Activated naive CD8-positive, alpha-beta T cell treated with anti-CD3 and anti-CD28 coated beads for 36 hours (primary cell): ENCODE results near the gene CPN1. TPM values are rescaled to one million over a fixed set of nuclear protein-coding genes. Genes with fewer than 3 reads are reported as not detected.
"Not testable (repeated sequence)": the region's sequence is repeated elsewhere in the genome, so short reads cannot be mapped to it uniquely, and the experiment has no call there.

Source experiments
- DNase-seq: peaks from one replicate; pipeline ENCODE4 v3.0.0; 2021
- H3K27ac Mint-ChIP-seq: one replicate; pipeline ENCODE4 v1.8.0; 2022; ENCODE audit warnings: mild to moderate bottlenecking, moderate library complexity, mixed read lengths
- H3K27me3 Mint-ChIP-seq: one replicate; pipeline ENCODE4 v1.8.0; 2022; ENCODE audit warnings: mild to moderate bottlenecking, mixed read lengths
- H3K36me3 Mint-ChIP-seq: one replicate; pipeline ENCODE4 v1.8.0; 2021; ENCODE audit warnings: mild to moderate bottlenecking, mixed read lengths
- H3K4me1 Mint-ChIP-seq: one replicate; pipeline ENCODE4 v1.8.0; 2021; ENCODE audit warnings: mixed read lengths
- H3K4me3 Mint-ChIP-seq: one replicate; pipeline ENCODE4 v1.8.0; 2022; ENCODE audit warnings: mild to moderate bottlenecking, moderate library complexity, mixed read lengths
- H3K9me3 Mint-ChIP-seq: one replicate; pipeline ENCODE4 v1.8.0; 2022; ENCODE audit warnings: mixed read lengths
- total RNA-seq, 2 experiments: library from RNA; stranded (reverse); gene quantifications; one replicate each; pipeline ENCODE4 v1.2.3, GENCODE V29; 2021

Gene CPN1
- total RNA-seq, 2 experiments from 2014 or later, result not detected

- no peak overlapping the region for H3K27ac Mint-ChIP-seq
- no peak overlapping the region for H3K4me3 Mint-ChIP-seq
- no peaks in the 10 kb centered on the region for H3K4me1 Mint-ChIP-seq
- no peak for DNase-seq
- peaks cover 6% of the 10 kb centered on the region for H3K9me3 Mint-ChIP-seq
- no peaks in the 10 kb centered on the region for H3K36me3 Mint-ChIP-seq
- H3K27me3 Mint-ChIP-seq, result peaks cover 40% of the 10 kb centered on the region
These were observed 19.8 kb upstream of the CPN1 start for GRCh38 chr10:100101192-100102076.

DNA sequence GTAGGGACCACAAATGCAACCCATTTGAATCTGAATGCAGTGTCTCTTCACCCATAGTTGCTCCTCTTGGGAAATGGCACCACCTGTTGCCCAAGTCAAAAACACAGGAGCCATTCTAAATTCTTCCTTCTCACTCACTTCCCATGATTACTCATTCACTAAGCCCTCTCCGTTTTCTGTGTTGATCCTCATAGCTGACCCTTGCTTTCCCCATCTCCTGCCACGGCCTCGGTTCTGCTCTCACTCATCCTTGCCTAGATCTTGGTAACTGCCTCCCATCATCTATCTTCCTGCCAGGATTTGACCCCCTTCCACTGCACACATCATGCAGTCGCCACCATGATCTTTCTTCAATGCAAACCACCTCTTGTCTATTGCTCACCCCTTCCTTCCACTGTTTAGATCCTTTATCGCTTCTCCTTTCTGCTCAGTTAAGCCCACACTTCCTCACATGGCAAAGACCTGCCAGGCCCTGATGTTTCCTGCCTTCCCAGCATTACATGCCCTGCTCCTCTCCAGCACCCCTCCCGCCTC, 19.0 kb upstream of the CPN1 start:
- no peak for DNase-seq
- Mint-ChIP-seq H3K36me3 (no peaks in the 10 kb centered on the region), H3K9me3 (peaks cover 6% of the 10 kb centered on the region), H3K27me3 (peaks cover 40% of the 10 kb centered on the region), H3K27ac (no peak overlapping the region), H3K4me3 (no peak overlapping the region), H3K4me1 (no peaks in the 10 kb centered on the region)

DNA sequence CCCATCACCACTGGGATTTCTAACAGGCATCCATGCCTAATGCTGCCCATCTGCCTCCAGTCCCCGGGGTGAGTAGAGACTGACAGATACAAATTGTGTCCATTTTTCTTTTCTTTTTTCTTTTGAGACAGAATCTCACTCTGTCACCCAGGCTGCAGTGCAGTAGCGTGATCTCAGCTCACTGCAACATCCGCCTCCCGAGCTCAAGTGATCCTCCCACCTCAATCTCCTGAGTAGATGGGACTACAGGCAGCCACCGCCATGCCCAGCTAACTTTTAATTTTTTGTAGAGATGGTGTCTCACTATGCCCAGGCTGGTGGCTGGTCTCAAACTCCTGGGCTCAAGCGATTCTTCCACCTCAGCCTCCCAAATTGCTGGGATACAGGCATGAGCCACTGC, 7.6 kb upstream of the CPN1 start:
- H3K27ac Mint-ChIP-seq, result no peak overlapping the region
- no peaks in the 10 kb centered on the region for H3K9me3 Mint-ChIP-seq
- no peaks in the 10 kb centered on the region for H3K36me3 Mint-ChIP-seq
- H3K27me3 Mint-ChIP-seq, result peaks cover 8% of the 10 kb centered on the region
- no peak overlapping the region for H3K4me3 Mint-ChIP-seq
- DNase-seq, result no peak
- no peaks in the 10 kb centered on the region for H3K4me1 Mint-ChIP-seq

DNA sequence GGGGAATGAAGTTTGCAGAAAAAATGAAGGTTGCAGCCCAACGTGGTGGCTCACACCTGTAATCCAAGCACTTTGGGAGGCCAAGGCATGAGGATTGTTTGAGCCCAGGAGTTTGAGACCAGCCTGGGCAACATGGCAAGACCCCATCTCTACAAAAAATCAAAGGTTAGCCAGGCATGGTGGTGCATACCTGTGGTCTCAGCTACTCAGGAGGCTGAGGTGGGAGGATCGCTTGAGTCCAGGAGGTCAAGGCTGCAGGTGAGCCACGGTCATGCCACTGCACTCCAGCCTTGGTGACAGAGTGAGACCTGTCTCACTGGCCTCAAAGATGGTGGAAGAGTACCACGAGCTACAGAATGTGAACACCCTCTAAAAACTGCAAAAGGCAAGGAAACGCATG, 5.0 kb upstream of the CPN1 start:
- H3K27ac Mint-ChIP-seq, H3K4me1 Mint-ChIP-seq, H3K36me3 Mint-ChIP-seq, H3K4me3 Mint-ChIP-seq, H3K9me3 Mint-ChIP-seq, DNase-seq: not testable (repeated sequence)
- H3K27me3 Mint-ChIP-seq, result peaks cover 12% of the 10 kb centered on the region

- Mint-ChIP-seq H3K9me3 (no peaks in the 10 kb centered on the region), H3K4me1 (no peaks in the 10 kb centered on the region), H3K27ac (no peak overlapping the region), H3K36me3 (no peaks in the 10 kb centered on the region), H3K27me3 (peaks cover 20% of the 10 kb centered on the region), H3K4me3 (no peak overlapping the region)
- no peak for DNase-seq
These were observed 3.9 kb upstream of the CPN1 start for GRCh38 chr10:100085596-100085995.

GRCh38 chr10:100083623-100084022, 2.0 kb upstream of the CPN1 start:
- H3K4me3 Mint-ChIP-seq, result no peak overlapping the region
- no peak overlapping the region for H3K27ac Mint-ChIP-seq
- no peaks in the 10 kb centered on the region for H3K36me3 Mint-ChIP-seq
- DNase-seq, result no peak
- no peaks in the 10 kb centered on the region for H3K9me3 Mint-ChIP-seq
- H3K4me1 Mint-ChIP-seq, result no peaks in the 10 kb centered on the region
- H3K27me3 Mint-ChIP-seq, result peaks cover 24% of the 10 kb centered on the region

GRCh38 chr10:100082276-100082675, 607 bp upstream of the CPN1 start:
- peaks cover 20% of the 10 kb centered on the region for H3K27me3 Mint-ChIP-seq
- not testable (repeated sequence) for H3K9me3 Mint-ChIP-seq, H3K36me3 Mint-ChIP-seq

GRCh38 chr10:100076750-100077149, 4.9 kb downstream of the CPN1 start:
- Mint-ChIP-seq H3K36me3 (no peaks in the 10 kb centered on the region), H3K27ac (no peak overlapping the region), H3K4me1 (no peaks in the 10 kb centered on the region), H3K9me3 (no peaks in the 10 kb centered on the region), H3K27me3 (peaks cover 12% of the 10 kb centered on the region), H3K4me3 (no peak overlapping the region)
- no peak for DNase-seq

More at GRCh38 chr10:100082276-100082675, 607 bp upstream of the CPN1 start:
- H3K4me3 Mint-ChIP-seq, H3K27ac Mint-ChIP-seq, DNase-seq, H3K4me1 Mint-ChIP-seq: not testable (repeated sequence)

DNA sequence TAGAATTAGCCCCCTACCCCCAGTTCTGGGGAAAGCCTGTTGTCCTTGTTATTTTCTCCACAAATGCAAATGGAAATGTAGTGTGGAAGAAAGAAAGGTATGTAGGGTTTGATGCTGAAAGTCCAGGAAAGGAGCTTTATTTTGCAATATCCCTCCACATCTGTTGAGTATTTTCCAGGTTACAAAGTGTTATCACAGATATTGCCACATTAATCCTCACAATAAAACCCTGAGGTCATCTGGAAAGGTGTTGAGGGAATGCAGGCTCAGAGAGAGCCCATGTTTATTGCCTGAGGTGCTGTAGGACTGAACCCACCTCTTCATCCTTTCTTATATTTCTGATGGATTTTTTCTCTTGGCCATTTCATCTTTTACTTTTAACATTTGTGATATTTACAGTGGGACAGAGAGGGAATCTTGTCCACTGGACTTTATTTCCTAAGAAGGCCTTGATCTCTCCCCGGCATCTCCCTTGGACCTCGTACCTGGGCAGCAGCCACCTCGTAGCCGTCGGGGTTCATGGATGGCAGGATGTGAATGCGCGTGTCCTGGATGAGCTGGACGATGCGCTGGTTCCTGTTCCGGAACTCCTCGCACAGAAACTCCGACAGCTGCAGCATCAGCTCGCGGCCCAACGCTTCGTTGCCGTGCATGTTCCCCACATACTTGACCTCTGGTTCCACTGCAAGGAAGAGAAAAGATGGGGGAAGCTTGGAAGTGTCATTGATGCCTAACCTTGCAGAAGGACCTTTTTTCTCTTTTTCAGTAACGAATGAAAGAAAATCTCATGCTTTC, 6.0 kb downstream of the CPN1 start:
- Mint-ChIP-seq H3K4me3 (no peak overlapping the region), H3K27ac (no peak overlapping the region), H3K36me3 (no peaks in the 10 kb centered on the region), H3K9me3 (no peaks in the 10 kb centered on the region), H3K27me3 (peaks cover 4% of the 10 kb centered on the region), H3K4me1 (no peaks in the 10 kb centered on the region)
- DNase-seq, result no peak

DNA sequence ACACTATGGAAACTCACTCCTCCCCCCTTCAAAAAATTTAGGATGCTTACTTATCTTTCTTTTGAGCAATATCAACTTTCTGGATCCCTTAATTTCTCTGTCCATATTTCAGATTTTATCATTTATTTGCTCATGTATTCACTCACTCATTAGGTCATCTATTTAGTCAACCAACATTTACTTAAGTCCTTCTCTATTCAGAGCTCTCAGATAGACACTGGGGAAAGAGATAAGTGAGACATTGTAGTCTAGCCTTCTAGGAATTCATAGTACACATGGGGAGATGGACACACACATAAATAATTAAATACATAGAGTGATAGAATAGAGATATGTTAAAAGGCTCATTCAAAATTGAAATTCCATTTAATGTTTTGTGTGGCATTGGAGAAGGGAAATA, 9.2 kb downstream of the CPN1 start:
- Mint-ChIP-seq H3K9me3 (no peaks in the 10 kb centered on the region), H3K4me1 (no peaks in the 10 kb centered on the region), H3K27ac (no peak overlapping the region), H3K27me3 (peaks cover 2% of the 10 kb centered on the region), H3K4me3 (no peak overlapping the region), H3K36me3 (no peaks in the 10 kb centered on the region)
- DNase-seq, result no peak

DNA sequence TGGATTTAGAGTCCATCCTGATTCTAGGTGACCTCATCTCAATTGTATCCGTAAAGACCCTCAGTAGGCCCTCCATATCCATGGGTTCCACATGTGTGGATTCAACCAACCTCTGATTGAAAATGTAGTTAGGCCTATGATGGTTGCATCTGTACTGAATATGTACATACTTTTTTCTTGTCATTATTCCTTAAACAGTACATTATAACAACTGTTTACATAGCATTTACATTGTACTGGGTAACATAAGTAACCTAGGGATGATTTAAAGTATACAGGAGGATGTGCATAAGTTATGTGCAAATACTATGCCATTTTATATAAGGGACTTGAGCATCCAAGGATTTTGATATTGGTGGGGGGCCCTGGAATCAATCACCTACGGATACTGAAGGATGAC, 10.1 kb downstream of the CPN1 start:
- H3K9me3 Mint-ChIP-seq, result no peaks in the 10 kb centered on the region
- H3K4me1 Mint-ChIP-seq, result no peaks in the 10 kb centered on the region
- DNase-seq, result no peak
- no peak overlapping the region for H3K4me3 Mint-ChIP-seq
- H3K27me3 Mint-ChIP-seq, result peaks cover 8% of the 10 kb centered on the region
- no peak overlapping the region for H3K27ac Mint-ChIP-seq
- H3K36me3 Mint-ChIP-seq, result no peaks in the 10 kb centered on the region

- H3K9me3 Mint-ChIP-seq, result no peaks in the 10 kb centered on the region
- no peak for DNase-seq
- H3K27ac Mint-ChIP-seq, result no peak overlapping the region
- no peaks in the 10 kb centered on the region for H3K36me3 Mint-ChIP-seq
- H3K27me3 Mint-ChIP-seq, result peaks cover 16% of the 10 kb centered on the region
- no peaks in the 10 kb centered on the region for H3K4me1 Mint-ChIP-seq
- H3K4me3 Mint-ChIP-seq, result no peak overlapping the region
These were observed 14.2 kb downstream of the CPN1 start for GRCh38 chr10:100067466-100067865.

DNA sequence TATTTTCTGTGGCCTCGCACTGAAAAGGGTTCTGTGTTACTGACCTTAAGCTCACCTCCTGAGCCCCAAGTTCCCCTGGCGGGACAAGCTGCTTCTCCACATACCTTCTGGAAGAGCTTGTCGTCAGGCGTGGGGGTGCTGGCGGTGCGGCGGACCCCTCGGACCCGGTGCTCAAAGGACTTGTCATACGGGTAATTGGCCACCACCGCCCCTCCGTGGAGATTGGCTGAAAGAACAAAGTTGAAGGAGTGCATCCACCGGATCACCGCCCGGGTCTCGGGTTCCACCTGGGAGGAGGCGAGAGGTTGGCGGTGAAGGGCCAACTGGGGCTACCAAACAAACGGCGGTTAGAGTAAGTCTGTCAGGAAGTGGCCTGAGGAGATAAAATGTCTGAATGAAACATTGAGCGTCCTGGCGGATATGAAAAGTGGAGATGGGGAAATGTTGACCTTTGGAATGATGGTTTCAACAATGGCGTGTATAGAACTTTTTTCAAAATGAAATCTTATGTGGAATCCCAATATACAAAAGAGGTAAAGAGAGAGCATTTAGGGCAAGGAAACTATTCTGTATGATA, 16.5 kb downstream of the CPN1 start:
- peaks cover 16% of the 10 kb centered on the region for H3K27me3 Mint-ChIP-seq
- no peak overlapping the region for H3K27ac Mint-ChIP-seq
- no peaks in the 10 kb centered on the region for H3K9me3 Mint-ChIP-seq
- no peak overlapping the region for H3K4me3 Mint-ChIP-seq
- H3K36me3 Mint-ChIP-seq, result no peaks in the 10 kb centered on the region
- DNase-seq, result no peak
- no peaks in the 10 kb centered on the region for H3K4me1 Mint-ChIP-seq

- no peaks in the 10 kb centered on the region for H3K9me3 Mint-ChIP-seq
- H3K4me3 Mint-ChIP-seq, result no peak overlapping the region
- H3K36me3 Mint-ChIP-seq, result no peaks in the 10 kb centered on the region
- H3K27me3 Mint-ChIP-seq, result peaks cover 20% of the 10 kb centered on the region
- no peak overlapping the region for H3K27ac Mint-ChIP-seq
- no peak for DNase-seq
- no peaks in the 10 kb centered on the region for H3K4me1 Mint-ChIP-seq
These were observed 20.3 kb downstream of the CPN1 start for GRCh38 chr10:100061401-100061800.

DNA sequence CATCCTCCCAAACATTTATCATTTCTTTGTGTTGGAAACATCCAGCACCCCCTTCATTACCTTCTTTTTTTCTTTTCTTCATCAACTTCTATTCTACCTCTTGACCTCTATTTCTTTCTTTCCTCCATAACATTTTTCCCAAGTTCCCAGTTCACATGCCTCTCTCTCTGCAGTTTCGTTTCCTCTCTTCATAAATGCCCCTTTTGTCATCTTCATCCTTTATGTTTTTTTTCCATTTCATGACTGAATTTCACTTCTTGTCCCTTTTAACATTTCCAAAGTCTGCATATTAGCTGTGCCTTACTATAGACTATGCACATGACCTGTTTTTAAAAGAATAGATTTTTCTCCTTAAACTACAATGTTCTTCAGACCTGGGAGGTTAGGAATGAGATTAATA, 23.7 kb downstream of the CPN1 start:
- H3K27me3 Mint-ChIP-seq, result peaks cover 27% of the 10 kb centered on the region
- no peaks in the 10 kb centered on the region for H3K4me1 Mint-ChIP-seq
- H3K4me3 Mint-ChIP-seq, result no peak overlapping the region
- DNase-seq, result no peak
- no peak overlapping the region for H3K27ac Mint-ChIP-seq
- no peaks in the 10 kb centered on the region for H3K36me3 Mint-ChIP-seq
- H3K9me3 Mint-ChIP-seq, result peaks cover 3% of the 10 kb centered on the region
